H1 (cell line): ENCODE measurements around the gene TEX48.

Experiments used
- CTCF ChIP-seq, 3 experiments: IDR thresholded peaks; 1 replicate in 2 of 3; 2 replicates in 1 of 3; pipeline versions ENCODE4 v1.5.1 to v1.6.1; 2011; ENCODE audit warnings: low read length in 3 of 3, mild to moderate bottlenecking in 3 of 3, inconsistent platforms in 2 of 3, low read depth in 1 of 3, moderate library complexity in 1 of 3; ENCODE audit not compliant: insufficient read depth in 1 of 3; ENCODE audit errors: control extremely low read depth in 1 of 3
- POLR2AphosphoS5 ChIP-seq: IDR thresholded peaks from 2 replicates; pipeline ENCODE4 v1.6.1; 2011; ENCODE audit warnings: low read depth, low read length
- SP2 ChIP-seq: IDR thresholded peaks from 2 replicates; pipeline ENCODE4 v1.6.1; 2012; ENCODE audit warnings: mild to moderate bottlenecking, low read length, inconsistent platforms

DNA sequence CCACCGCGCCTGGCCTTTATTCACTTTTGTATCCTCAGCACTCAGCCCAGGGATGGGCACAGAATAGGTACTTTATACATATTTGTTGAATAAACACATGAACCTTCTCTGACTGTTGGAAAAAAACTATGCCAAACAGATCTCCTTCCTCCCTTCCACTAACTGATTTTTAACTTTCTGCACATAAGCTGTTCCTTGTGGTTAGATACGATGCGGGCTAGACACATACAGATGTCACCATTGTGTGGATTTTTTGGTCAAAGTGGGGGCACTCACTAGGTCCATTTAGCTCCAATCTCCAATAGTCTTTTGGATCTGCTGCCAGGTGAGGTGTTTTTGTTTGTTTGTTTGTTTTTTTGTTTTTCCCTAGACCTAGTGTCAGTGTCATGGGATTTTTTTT lies 5.1 kb downstream of the TEX48 start:
- no peak for TF ChIP-seq CTCF (IDR thresholded peaks at IDR 0.05; ENCODE audit: control extremely low read depth in 1 of 3, insufficient read depth in 1 of 3, low read depth in 1 of 3, low read length in 3 of 3)
- TF ChIP-seq POLR2AphosphoS5: no peak
- no peak for TF ChIP-seq SP2
